Subcutaneous adipose tissue (tissue), 4 donors: ENCODE data around the gene EDRF1. TPM values are rescaled to one million over a fixed set of nuclear protein-coding genes. Genes with fewer than 3 reads are reported as not detected.

ENCODE experiments used
- CTCF ChIP-seq: fragments of 450-650 bp; IDR thresholded peaks from one replicate; pipeline ENCODE4 v1.5.1; 2016; ENCODE audit warnings: low read depth, mild to moderate bottlenecking, control low read depth, antibody characterized with exemption, moderate library complexity
- total RNA-seq, 4 donors: library from RNA; depleted of rRNA; stranded (reverse); fragments of >200 nt; gene quantifications; one replicate each; pipeline ENCODE4 v1.1.0, GENCODE V29; 2016

Gene EDRF1
- total RNA-seq, 4 donors from 2014 or later: 19.2 to 30.1 (median 24.9) TPM

- no peak for TF ChIP-seq CTCF
These were observed 88.5 kb downstream of the EDRF1 start for GRCh38 chr10:125808047-125808446.

- no peak for TF ChIP-seq CTCF
These were observed 91.7 kb downstream of the EDRF1 start for GRCh38 chr10:125811251-125811650.

DNA sequence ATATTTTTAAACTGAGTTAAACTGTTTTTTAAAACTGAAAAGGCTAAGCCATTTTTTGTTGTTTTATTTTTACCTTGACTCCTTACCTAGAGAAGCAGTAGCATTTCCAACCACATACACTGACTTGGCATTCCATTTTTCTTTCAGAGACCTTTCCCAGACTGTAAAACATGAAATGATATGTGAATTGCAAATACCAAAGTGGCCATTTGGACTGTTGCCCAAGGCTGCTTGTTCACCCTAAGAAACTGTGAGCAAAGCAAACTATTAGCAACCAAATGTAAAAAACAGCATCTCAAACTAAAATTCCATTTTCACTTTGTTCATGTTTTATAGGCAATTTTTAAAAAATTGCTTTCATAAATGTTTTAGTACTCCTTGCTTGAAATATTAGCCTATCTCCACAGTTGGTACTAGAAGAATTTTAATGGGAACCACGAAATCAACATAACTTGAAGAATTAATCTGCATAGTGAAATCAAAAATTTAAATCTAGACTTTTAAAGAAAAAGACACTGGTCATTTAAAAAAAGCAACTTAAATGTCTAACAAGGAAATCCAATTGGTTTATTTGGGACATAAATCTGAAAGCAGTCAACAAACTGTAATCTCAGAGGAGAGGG lies 92.7 kb downstream of the EDRF1 start:
- no peak for TF ChIP-seq CTCF

Other genes with a start within 250 kb of the EDRF1 start
- not detected for gene TEX36, start 36.5 kb upstream of the EDRF1 start, total RNA-seq
- under 1 TPM in 1 of 4 donors, not detected in 3; 0.51 TPM for gene MMP21, start 56.1 kb downstream of the EDRF1 start, total RNA-seq
- gene UROS, start 103.5 kb downstream of the EDRF1 start, total RNA-seq: 10 to 100 TPM; 26.2 to 48.8 (median 46.6) TPM
- 10 to 100 TPM; 33.7 to 82.5 (median 45.9) TPM for gene BCCIP, start 103.8 kb downstream of the EDRF1 start, total RNA-seq
- 10 to 100 TPM; 21.1 to 37.9 (median 21.8) TPM for gene DHX32, start 161.6 kb downstream of the EDRF1 start, total RNA-seq
- 1 to 10 TPM in 3 of 4 donors, under 1 TPM in 1; 0.44 to 4.6 (median 2.2) TPM for gene FANK1, start 176.9 kb downstream of the EDRF1 start, total RNA-seq